GM21526 (cell line): ENCODE data around the gene HMGN1.

Experiments used
- ATAC-seq: cut with Tn5 transposase; IDR thresholded peaks from one replicate; pipeline ENCODE4 v1.9.1; 2021; ENCODE audit warnings: moderate library complexity; ENCODE audit not compliant: unreplicated experiment, low FRiP score

HMGN1 gene

GRCh38 chr21:39312112-39313041 is 36.5 kb downstream of the HMGN1 start:
- ATAC-seq = peak; percentile 69

- no peak for ATAC-seq
These were observed 37.7 kb downstream of the HMGN1 start for GRCh38 chr21:39311164-39311563.

GRCh38 chr21:39307466-39307865 is 41.4 kb downstream of the HMGN1 start:
- ATAC-seq = no peak

- no peak for ATAC-seq
These were observed 48.3 kb downstream of the HMGN1 start for GRCh38 chr21:39300587-39300986.

- ATAC-seq = no peak
These were observed 52.0 kb downstream of the HMGN1 start for GRCh38 chr21:39296891-39297290.
